CD4-positive, alpha-beta T cell treated with Interleukin-4 for 4 hours (primary cell): ENCODE data around the gene GNRH2.
"Not testable (repeated sequence)": the region's sequence is repeated elsewhere in the genome, so short reads cannot be mapped to it uniquely, and the experiment has no call there.

ENCODE experiments used
- DNase-seq: peaks from one replicate; pipeline ENCODE4 v3.0.0-alpha.2; 2020

The GNRH2 gene

GRCh38 chr20:3075315-3075714 lies 31.9 kb downstream of the GNRH2 start:
- not testable (repeated sequence) for DNase-seq

- no peak for DNase-seq
Measured at GRCh38 chr20:3077618-3078134, 34.3 kb downstream of the GNRH2 start.

- no peak for DNase-seq
Measured at GRCh38 chr20:3080939-3081388, 37.5 kb downstream of the GNRH2 start.

DNA sequence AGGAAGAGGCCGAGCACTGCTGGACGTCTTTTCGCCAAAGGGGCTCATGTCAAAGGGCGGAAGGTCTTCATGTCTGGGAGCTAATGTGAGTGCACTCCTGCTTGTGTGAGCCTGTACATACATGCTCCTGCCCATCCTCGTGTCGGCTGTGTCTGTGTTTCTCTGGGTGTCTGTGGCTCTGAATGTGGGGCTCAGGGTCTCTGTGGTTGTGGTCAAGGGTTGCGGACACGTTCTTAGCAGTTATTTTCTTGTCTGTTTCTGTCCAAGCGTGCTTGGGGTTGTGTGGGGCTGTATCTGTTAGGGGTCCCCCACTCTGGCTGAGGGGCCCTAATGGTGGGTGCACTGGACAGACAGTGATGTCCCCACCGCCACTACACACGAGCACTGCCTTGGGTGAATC lies 38.2 kb downstream of the GNRH2 start:
- DNase-seq: no peak

DNA sequence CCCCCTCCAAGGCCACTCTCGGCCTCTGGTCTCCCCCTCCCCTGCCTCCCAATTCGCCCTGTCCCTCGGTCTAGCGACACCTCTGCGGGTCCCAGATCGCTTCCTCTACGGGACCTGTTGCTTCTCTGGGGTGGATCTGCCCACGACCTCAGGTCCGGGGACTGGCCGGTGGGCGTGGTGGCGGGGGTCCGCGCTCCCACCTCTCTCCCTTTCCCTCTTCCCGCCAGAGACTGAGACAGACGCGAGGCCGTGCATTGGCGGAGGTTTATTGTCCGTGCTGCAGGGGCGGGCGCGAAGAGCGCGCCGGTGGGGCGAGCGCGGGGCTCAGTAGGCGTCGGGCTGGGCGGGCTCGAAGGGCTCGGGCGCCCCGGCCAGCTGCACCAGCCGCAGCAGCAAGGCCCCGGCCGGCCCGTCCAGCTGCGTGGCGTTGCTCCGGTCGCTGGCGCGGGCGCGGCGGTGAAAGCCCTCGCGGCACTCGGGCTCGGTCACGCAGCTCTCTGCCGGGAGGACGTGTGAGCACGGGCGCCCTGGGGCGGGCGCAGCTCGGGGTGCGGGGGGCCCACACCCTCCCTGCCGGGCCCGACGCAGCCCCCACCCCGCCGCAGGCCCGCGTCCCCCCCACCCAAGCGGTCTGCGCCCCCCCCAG lies 39.0 kb downstream of the GNRH2 start:
- DNase-seq: no peak

DNA sequence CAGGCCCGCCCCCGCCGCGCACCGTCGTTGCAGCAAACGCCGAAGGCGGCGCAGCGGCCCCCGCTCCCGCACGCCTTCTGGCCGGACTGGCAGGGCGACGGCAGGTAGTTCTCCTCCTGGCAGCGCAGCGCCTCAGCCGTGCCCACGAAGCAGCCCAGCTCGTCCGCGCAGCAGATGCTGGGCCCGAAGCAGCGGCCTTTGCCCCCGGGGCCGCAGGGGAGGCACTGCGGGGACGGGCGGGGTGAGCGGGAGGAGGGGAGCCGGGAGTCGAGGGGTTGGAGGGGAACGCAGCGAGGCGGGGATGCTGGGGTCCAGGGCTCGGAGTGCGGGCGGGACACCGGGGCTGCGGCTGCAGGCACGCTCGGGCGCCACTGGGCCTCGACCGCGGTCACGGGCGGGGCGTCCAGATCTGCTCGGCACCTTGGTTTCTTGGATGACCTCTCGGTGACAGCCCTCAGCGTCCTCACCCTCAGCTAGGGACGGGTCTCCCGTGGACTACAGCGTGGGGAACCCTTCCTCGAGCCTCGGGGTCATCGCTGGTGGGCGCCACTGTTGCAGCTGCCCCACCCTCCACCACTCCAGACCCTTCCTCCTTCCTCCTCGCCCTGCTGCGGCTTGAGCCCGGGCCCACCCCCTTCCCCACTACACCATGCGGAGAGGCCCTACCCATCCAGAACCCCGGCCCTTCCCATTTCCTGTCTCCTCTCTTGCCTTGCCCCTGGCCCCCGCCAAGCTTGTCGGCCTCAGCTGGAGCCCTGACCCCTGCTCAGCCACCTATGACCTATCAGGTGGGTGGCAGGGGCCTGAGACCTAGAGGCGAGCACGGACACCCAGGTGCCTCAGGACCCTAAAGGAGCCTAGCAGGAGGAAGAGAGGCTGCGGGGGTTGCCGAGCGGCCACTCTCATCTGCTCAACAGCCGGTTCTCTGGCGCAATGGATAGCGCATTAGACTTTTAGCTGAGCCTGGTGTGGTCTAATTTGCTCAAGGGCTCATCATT lies 39.8 kb downstream of the GNRH2 start:
- DNase-seq: no peak

- no peak for DNase-seq
Measured at GRCh38 chr20:3084283-3084985, 41.0 kb downstream of the GNRH2 start, which contains the start of gene AVP. Gene AVP, minus strand, starts transcription at chr20:3084724. Its CDS starts 50 bp downstream, at chr20:3084674.

- DNase-seq: no peak
Measured at GRCh38 chr20:3084986-3085360, 41.6 kb downstream of the GNRH2 start.

DNA sequence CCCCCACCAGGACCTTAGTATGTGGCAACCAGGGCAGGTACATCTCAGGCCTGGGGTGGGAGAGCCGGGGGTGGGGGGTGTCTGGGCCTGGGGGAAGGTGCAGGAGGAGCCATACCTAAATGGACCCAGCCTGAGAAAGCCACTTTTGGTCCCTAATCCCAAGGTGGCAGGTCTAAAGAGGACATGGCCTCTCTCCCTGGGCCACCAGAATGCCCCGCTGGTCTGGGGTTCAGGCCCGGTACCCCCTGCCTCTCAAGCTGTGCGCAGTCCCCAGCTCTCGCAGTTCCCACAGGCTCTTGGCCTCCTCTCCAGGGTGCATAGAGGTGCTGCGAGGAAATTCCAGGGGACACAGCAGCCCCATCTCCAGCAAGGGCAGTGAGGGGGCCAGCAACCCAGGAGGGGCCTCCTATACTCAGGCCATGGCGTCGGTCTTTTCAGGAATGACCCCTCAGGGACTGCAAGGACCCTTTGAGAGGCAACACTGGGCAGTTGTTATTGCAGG lies 42.2 kb downstream of the GNRH2 start:
- DNase-seq: no peak

- no peak for DNase-seq
Measured at GRCh38 chr20:3088031-3088430, 44.6 kb downstream of the GNRH2 start.

GRCh38 chr20:3090565-3090964 lies 47.1 kb downstream of the GNRH2 start:
- DNase-seq: no peak

DNA sequence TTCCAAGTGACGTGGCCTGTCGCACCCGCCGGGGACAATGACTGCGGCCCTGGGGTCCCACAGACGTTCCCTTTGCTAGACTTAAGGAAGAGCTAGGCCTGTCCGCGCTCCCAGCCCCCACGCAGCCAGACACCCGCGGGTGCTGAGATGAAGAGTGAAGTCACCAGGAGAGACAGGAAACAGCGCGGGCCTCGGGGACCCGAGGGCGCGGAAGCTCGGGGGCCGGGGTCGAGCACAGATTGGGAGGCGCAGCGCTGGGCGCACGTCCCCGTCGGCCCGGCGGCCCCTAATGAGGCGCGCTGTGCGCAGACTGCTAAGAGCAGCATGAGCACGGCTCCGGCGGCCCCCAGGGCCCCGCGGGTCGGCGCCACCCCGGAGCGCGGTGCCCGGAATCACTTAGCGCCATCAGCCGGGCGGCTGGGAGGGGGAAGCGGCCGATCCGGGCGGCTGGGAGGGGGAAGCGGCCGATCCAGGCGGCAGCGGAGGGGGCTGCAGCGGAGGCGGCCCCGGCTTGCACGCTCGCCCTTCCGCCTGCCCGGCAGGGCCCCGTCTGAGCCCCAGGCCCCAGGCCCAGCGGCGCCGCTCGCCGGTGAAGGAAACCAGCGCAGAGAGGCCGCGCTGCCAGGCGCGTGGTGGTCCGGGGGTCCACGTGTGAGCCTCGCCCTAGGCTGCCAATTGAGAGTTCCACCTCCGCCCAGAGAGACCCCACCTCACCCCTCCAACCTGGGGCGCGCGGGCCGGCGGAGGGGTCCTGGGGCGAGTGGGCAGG lies 49.4 kb downstream of the GNRH2 start:
- DNase-seq: no peak

DNA sequence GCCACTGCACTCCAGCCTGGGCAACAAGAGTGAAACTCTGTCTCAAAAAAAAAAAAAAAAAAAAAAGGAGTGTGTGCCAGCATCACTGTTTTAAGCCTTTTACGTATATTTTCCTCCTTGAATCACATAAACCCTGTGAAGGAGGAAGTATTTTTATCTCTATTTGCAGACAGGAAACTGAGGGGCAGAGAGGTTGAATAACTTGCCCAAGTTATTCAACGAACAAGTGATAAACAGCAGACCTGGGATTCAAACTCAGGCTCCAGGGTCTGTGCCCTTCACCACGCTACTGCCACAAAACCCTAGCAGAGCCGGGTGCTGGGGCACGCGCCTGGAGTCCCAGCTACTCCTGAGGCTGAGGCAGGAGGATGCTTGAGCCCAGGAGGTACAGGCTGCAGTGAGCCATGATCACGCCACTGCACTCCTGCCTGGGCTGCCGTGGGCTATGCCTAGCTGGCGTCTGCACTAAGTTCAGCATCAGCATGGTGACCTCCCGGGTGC lies 50.5 kb downstream of the GNRH2 start:
- peak; percentile 15 for DNase-seq

- DNase-seq: no peak
Measured at GRCh38 chr20:3094848-3095629, 51.6 kb downstream of the GNRH2 start.
